ENCODE measurements around the gene ATOH8.

Gene ATOH8

GRCh38 chr2:85736456-85737355 is 17.1 kb upstream of the ATOH8 start:
- no peak for DNase-seq

- DNase-seq, result no peak
Observed at GRCh38 chr2:85737481-85737880, 16.3 kb upstream of the ATOH8 start.

GRCh38 chr2:85737961-85738360 is 15.8 kb upstream of the ATOH8 start:
- DNase-seq, result no peak

GRCh38 chr2:85740193-85740592 is 13.6 kb upstream of the ATOH8 start:
- no peak for DNase-seq

- DNase-seq, result no peak
Observed at GRCh38 chr2:85741211-85741832, 12.5 kb upstream of the ATOH8 start.

GRCh38 chr2:85741833-85742455 is 11.8 kb upstream of the ATOH8 start:
- DNase-seq, result peak; percentile 38

GRCh38 chr2:85743304-85743978 is 10.3 kb upstream of the ATOH8 start:
- DNase-seq, result no peak

GRCh38 chr2:85744055-85744454 is 9.7 kb upstream of the ATOH8 start:
- DNase-seq, result no peak

GRCh38 chr2:85744741-85745601 is 8.8 kb upstream of the ATOH8 start:
- DNase-seq, result no peak

GRCh38 chr2:85745619-85746018 is 8.2 kb upstream of the ATOH8 start:
- no peak for DNase-seq

GRCh38 chr2:85746321-85747004 is 7.3 kb upstream of the ATOH8 start:
- DNase-seq, result no peak

- DNase-seq, result no peak
Observed at GRCh38 chr2:85747441-85747840, 6.3 kb upstream of the ATOH8 start.

GRCh38 chr2:85748039-85748734 is 5.6 kb upstream of the ATOH8 start:
- DNase-seq, result no peak

- no peak for DNase-seq
Observed at GRCh38 chr2:85748985-85749875, 4.6 kb upstream of the ATOH8 start.

GRCh38 chr2:85750587-85751575 is 2.9 kb upstream of the ATOH8 start:
- peak; percentile 16 for DNase-seq

- no peak for DNase-seq
Observed at GRCh38 chr2:85751627-85752026, 2.2 kb upstream of the ATOH8 start.

- no peak for DNase-seq
Observed at GRCh38 chr2:85753035-85753524, 711 bp upstream of the ATOH8 start.

GRCh38 chr2:85754313-85755095 is 713 bp downstream of the ATOH8 start:
- DNase-seq, result peak; percentile 48

All from NCI-H510A (cell line).